ENCODE results near the gene SH3GL1. TPM values are rescaled to one million over a fixed set of nuclear protein-coding genes. Genes with fewer than 3 reads are reported as not detected.

SH3GL1 gene
- total RNA-seq, 1 donor from 2014 or later: 115 TPM

DNA sequence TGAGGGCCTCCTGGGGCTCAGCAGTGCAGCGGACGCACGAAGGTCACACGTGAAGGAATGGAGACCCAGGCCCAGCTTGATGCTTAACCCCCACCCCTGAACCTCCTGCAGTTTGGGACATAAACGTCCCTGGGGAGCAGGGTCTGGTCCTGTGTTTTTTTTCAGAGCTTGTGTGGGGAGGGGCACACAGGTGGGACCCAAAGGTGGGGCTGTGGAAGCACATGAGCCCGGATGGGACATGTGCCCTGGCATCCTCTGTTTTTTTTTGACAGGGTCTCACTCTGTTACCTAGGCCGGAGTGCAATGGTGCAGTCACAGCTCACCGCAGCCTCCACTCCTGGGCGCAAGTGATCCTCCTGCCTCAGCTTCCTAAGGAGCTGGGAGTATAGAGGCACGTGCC is 36.8 kb upstream of the SH3GL1 start:
- Mint-ChIP-seq H3K27me3 (ENCODE audit: unreplicated experiment) (no peaks in the 10 kb centered on the region), H3K4me1 (ENCODE audit: unreplicated experiment) (no peaks in the 10 kb centered on the region), H3K27ac (ENCODE audit: unreplicated experiment) (no peak overlapping the region), H3K36me3 (ENCODE audit: unreplicated experiment) (peaks cover 9% of the 10 kb centered on the region), H3K4me3 (ENCODE audit: unreplicated experiment) (no peak overlapping the region), H3K9me3 (ENCODE audit: unreplicated experiment) (no peaks in the 10 kb centered on the region)
- no peak for DNase-seq (ENCODE audit: extremely low spot score, unreplicated experiment)
- TF ChIP-seq, protein P1, sequence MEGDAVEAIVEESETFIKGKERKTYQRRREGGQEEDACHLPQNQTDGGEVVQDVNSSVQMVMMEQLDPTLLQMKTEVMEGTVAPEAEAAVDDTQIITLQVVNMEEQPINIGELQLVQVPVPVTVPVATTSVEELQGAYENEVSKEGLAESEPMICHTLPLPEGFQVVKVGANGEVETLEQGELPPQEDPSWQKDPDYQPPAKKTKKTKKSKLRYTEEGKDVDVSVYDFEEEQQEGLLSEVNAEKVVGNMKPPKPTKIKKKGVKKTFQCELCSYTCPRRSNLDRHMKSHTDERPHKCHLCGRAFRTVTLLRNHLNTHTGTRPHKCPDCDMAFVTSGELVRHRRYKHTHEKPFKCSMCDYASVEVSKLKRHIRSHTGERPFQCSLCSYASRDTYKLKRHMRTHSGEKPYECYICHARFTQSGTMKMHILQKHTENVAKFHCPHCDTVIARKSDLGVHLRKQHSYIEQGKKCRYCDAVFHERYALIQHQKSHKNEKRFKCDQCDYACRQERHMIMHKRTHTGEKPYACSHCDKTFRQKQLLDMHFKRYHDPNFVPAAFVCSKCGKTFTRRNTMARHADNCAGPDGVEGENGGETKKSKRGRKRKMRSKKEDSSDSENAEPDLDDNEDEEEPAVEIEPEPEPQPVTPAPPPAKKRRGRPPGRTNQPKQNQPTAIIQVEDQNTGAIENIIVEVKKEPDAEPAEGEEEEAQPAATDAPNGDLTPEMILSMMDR (IDR thresholded peaks at IDR 0.05): no peak

DNA sequence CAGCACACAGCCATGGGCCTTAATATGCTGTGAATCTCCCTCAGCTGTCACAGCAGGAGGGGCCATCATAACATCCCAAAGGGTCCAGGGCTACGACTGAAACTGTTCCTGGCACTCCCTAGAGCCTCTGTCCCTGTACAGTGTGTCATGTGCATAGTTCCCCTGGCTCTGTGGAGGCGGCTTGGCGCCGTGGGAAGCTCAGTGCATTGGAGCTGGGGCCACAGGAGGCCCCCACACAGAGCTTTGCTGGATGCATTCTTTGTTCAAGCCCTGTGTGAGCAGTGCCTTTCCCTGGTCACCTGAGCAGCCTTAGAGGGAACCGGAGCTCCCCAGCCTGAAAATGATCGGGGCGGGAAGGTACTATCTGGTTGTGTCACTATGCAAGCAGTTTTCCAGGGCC is 35.9 kb upstream of the SH3GL1 start:
- H3K4me3 Mint-ChIP-seq (ENCODE audit: unreplicated experiment): no peak overlapping the region
- H3K9me3 Mint-ChIP-seq (ENCODE audit: unreplicated experiment): no peaks in the 10 kb centered on the region
- no peak for DNase-seq (ENCODE audit: extremely low spot score, unreplicated experiment)
- TF ChIP-seq, protein P1 (IDR thresholded peaks at IDR 0.05): no peak
- no peaks in the 10 kb centered on the region for H3K27me3 Mint-ChIP-seq (ENCODE audit: unreplicated experiment)
- no peaks in the 10 kb centered on the region for H3K4me1 Mint-ChIP-seq (ENCODE audit: unreplicated experiment)
- no peak overlapping the region for H3K27ac Mint-ChIP-seq (ENCODE audit: unreplicated experiment)
- H3K36me3 Mint-ChIP-seq (ENCODE audit: unreplicated experiment): peaks cover 11% of the 10 kb centered on the region

DNA sequence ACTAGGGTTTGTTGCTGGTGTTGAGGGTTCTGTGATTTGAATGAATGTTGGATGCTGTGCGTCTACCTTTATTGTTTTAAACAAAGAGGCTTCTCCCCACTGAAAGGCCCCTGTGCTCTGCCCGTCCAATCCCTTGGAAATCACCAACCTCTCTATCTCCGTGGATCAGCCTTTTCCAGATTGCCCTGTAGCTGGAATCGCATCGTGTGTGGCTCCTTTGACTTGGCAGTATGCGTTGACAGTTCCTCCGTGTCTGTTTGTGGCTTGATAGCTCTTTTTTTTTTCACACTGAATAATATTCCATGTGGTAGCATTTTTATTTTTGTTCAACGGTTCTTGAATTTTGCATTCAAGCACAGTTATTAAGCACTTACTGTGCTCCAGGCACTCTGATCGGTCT is 34.0 kb upstream of the SH3GL1 start:
- Mint-ChIP-seq H3K9me3 (ENCODE audit: unreplicated experiment) (no peaks in the 10 kb centered on the region), H3K4me1 (ENCODE audit: unreplicated experiment) (no peaks in the 10 kb centered on the region), H3K27me3 (ENCODE audit: unreplicated experiment) (no peaks in the 10 kb centered on the region), H3K36me3 (ENCODE audit: unreplicated experiment) (peaks cover 16% of the 10 kb centered on the region), H3K4me3 (ENCODE audit: unreplicated experiment) (no peak overlapping the region), H3K27ac (ENCODE audit: unreplicated experiment) (no peak overlapping the region)
- TF ChIP-seq, protein P1 (IDR thresholded peaks at IDR 0.05): no peak
- no peak for DNase-seq (ENCODE audit: extremely low spot score, unreplicated experiment)

DNA sequence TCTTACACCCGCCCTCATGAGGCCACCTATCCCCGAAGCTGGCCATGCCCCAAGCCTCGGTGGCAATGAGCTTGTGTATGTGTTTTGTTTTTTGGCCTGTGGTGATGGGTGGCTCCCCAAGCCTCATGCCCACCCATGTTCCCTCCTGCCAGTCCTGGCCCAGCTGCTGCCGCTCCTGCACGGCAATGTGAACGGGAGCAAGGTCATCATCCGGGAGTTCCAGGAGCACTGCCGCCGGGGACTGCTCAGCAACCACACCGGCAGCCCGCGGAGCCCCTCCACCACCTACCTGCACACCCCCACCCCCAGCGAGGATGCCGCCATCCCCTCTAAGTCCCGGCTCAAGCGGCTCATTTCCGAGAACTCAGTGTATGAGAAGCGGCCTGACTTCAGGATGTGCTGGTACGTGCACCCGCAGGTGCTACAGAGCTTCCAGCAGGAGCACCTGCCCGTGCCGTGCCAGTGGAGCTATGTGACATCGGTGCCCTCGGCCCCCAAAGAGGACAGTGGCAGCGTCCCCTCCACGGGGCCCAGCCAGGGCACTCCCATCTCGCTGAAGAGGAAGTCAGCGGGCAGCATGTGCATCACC is 32.7 kb upstream of the SH3GL1 start:
- Mint-ChIP-seq H3K9me3 (ENCODE audit: unreplicated experiment) (no peaks in the 10 kb centered on the region), H3K4me1 (ENCODE audit: unreplicated experiment) (no peaks in the 10 kb centered on the region), H3K27me3 (ENCODE audit: unreplicated experiment) (no peaks in the 10 kb centered on the region), H3K27ac (ENCODE audit: unreplicated experiment) (no peak overlapping the region), H3K4me3 (ENCODE audit: unreplicated experiment) (no peak overlapping the region), H3K36me3 (ENCODE audit: unreplicated experiment) (peaks cover 14% of the 10 kb centered on the region)
- no peak for DNase-seq (ENCODE audit: extremely low spot score, unreplicated experiment)
- TF ChIP-seq, protein P1 (IDR thresholded peaks at IDR 0.05): no peak

DNA sequence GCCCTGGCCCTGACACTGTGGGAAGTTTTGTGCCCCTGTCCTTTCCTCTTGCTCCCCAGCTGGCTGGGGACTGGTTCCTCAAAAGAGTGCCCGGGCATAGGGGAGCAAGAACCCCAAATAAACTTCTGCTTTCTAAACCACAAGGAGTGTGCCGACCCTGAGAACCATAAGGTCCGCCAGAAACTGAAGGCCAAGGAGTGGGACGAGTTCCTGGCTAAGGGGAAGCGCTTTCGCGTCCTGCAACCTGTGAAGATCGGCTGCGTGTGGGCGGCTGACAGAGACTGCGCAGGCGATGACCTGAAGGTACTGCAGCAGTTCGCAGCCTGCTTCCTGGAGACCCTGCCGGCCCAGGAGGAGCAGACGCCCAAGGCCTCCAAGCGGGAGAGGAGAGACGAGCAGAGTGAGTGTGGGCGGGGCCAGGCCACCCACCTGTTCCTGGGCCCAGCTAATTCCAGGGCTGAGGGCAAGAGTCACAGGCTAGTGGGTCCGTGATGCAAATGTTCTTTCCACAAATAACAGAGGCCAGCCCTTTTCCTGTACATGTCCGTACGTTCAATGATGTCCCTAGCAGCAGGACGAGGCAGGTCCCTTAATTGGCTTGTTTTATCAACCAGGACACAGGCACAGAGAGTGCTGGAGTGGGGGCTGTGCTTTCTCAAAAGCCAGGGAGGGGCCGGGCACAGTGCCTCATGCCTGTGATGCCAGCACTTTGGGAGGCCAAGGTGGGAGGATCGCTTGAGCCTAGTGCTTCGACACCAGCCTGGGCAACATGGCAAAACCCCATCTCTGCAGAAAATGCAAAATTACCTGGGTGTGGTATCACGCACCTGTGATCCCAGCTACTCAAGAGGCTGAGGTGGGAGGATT is 31.7 kb upstream of the SH3GL1 start:
- Mint-ChIP-seq H3K9me3 (ENCODE audit: unreplicated experiment) (no peaks in the 10 kb centered on the region), H3K4me1 (ENCODE audit: unreplicated experiment) (no peaks in the 10 kb centered on the region), H3K36me3 (ENCODE audit: unreplicated experiment) (peaks cover 14% of the 10 kb centered on the region), H3K27me3 (ENCODE audit: unreplicated experiment) (no peaks in the 10 kb centered on the region), H3K4me3 (ENCODE audit: unreplicated experiment) (no peak overlapping the region), H3K27ac (ENCODE audit: unreplicated experiment) (no peak overlapping the region)
- no peak for DNase-seq (ENCODE audit: extremely low spot score, unreplicated experiment)
- TF ChIP-seq, protein P1 (IDR thresholded peaks at IDR 0.05): no peak
